Keratinocyte (primary cell): ENCODE data around the gene MBNL2. TPM values are rescaled to one million over a fixed set of nuclear protein-coding genes. Genes with fewer than 3 reads are reported as not detected.

Experiments used
- DNase-seq: peaks from one replicate; pipeline ENCODE4 v3.0.0-alpha.2; 2011; ENCODE audit warnings: low read depth, missing footprints, low spot score
- FAIRE-seq: peaks from 2 replicates; lab custom pipeline; 2011; peaks lifted over from hg19 to GRCh38; lab: Jason Lieb, UNC
- H2AFZ ChIP-seq: 2 replicates; pipeline ENCODE4 v1.6.0; 2012; ENCODE audit warnings: low read length, control low read depth, inconsistent platforms; ENCODE audit not compliant: control insufficient read depth
- H3K27ac ChIP-seq: 2 replicates; pipeline ENCODE4 v1.5.1; 2011; ENCODE audit warnings: low read length; ENCODE audit not compliant: control insufficient read depth, insufficient read depth
- H3K27me3 ChIP-seq: 3 replicates; pipeline ENCODE4 v1.6.0; 2011; ENCODE audit warnings: low read length; ENCODE audit not compliant: control insufficient read depth, insufficient read depth; ENCODE audit errors: extremely low read depth
- H3K36me3 ChIP-seq, 2 experiments: 2 replicates in 1 of 2; 3 replicates in 1 of 2; pipeline ENCODE4 v1.5.1; 2011; ENCODE audit warnings: low read length in 2 of 2, mild to moderate bottlenecking in 1 of 2; ENCODE audit not compliant: control insufficient read depth in 2 of 2, insufficient read depth in 2 of 2; ENCODE audit errors: extremely low read depth in 1 of 2
- H3K4me1 ChIP-seq: 3 replicates; pipeline ENCODE4 v1.5.1; 2011; ENCODE audit warnings: low read length; ENCODE audit not compliant: control insufficient read depth, insufficient read depth; ENCODE audit errors: extremely low read depth
- H3K4me2 ChIP-seq: 3 replicates; pipeline ENCODE4 v1.6.0; 2011; ENCODE audit warnings: low read depth, low read length; ENCODE audit not compliant: control insufficient read depth, insufficient read depth; ENCODE audit errors: extremely low read depth
- H3K4me3 ChIP-seq, 3 experiments: fragments of 200-600 bp in 1 of 3; sonication (generic) in 1 of 3; 2 replicates in 2 of 3; 3 replicates in 1 of 3; pipeline ENCODE4 v1.5.1; 2011 to 2016; ENCODE audit warnings: low read length in 3 of 3, mild to moderate bottlenecking in 3 of 3, control low read depth in 2 of 3, inconsistent platforms in 1 of 3, low read depth in 1 of 3, mixed read lengths in 1 of 3, mixed run types in 1 of 3, moderate library complexity in 1 of 3; ENCODE audit not compliant: control insufficient read depth in 2 of 3, insufficient read depth in 2 of 3; ENCODE audit errors: extremely low read depth in 1 of 3
- H3K79me2 ChIP-seq: 2 replicates; pipeline ENCODE4 v1.6.0; 2012; ENCODE audit warnings: low read length; ENCODE audit not compliant: control insufficient read depth, insufficient read depth
- H3K9ac ChIP-seq: 3 replicates; pipeline ENCODE4 v1.6.0; 2011; ENCODE audit warnings: low read length; ENCODE audit not compliant: control insufficient read depth, insufficient read depth; ENCODE audit errors: extremely low read depth
- H3K9me1 ChIP-seq: 3 replicates; pipeline ENCODE4 v1.6.0; 2011; ENCODE audit warnings: low read length; ENCODE audit not compliant: control insufficient read depth, insufficient read depth; ENCODE audit errors: extremely low read depth
- H3K9me3 ChIP-seq: 2 replicates; pipeline ENCODE4 v1.5.1; 2012; ENCODE audit warnings: low read depth, low read length; ENCODE audit not compliant: control insufficient read depth
- H4K20me1 ChIP-seq: 3 replicates; pipeline ENCODE4 v1.6.0; 2011; ENCODE audit warnings: low read length; ENCODE audit not compliant: control insufficient read depth, insufficient read depth; ENCODE audit errors: extremely low read depth
- EZH2 ChIP-seq: IDR thresholded peaks from one replicate; pipeline ENCODE4 v1.6.1; 2012; ENCODE audit warnings: inconsistent platforms, mild to moderate bottlenecking, low read length, moderate library complexity
- dilution Hi-C: fragments of 300-500 bp; cut with MboI; formaldehyde crosslinking; loops from one replicate; pipeline ENCODE4 v1.7.0; 2020; ENCODE audit warnings: low sequenced_read_pairs; ENCODE audit not compliant: extremely low pct_ligation_motif_present
- polyA plus RNA-seq, 5 experiments: library from polyadenylated mRNA; depleted of rRNA in 3 of 5; stranded (reverse) in 3 of 5; stranded (forward) in 1 of 5; unstranded in 1 of 5; fragments of >200 nt; gene quantifications; 1 replicate in 1 of 5; 2 replicates in 3 of 5; 3 replicates in 1 of 5; pipeline versions ENCODE4 v1.2.1 to v1.2.3, GENCODE V29; 2011 to 2012; ENCODE audit warnings: missing spikeins in 2 of 5, low read depth in 1 of 5, low replicate concordance in 1 of 5
- TF ChIP-seq, protein P1 (sequence below), 3 experiments: IDR thresholded peaks in 1 of 3; conservative IDR thresholded peaks in 1 of 3; optimal IDR thresholded peaks in 1 of 3; 2 replicates in 2 of 3; 3 replicates in 1 of 3; pipeline versions ENCODE3 to v1.5.1; 2011; ENCODE audit warnings: low read length in 3 of 3, mild to moderate bottlenecking in 3 of 3, moderate library complexity in 2 of 3, control low read depth in 1 of 3, inconsistent platforms in 1 of 3; ENCODE audit not compliant: insufficient read depth in 2 of 3; ENCODE audit errors: extremely low read depth in 1 of 3

MBNL2 gene
- polyA plus RNA-seq, 1 donor (not counting 4 experiments of a cell fraction or from before 2014, with no cell fraction given), result 28.4 TPM

DNA sequence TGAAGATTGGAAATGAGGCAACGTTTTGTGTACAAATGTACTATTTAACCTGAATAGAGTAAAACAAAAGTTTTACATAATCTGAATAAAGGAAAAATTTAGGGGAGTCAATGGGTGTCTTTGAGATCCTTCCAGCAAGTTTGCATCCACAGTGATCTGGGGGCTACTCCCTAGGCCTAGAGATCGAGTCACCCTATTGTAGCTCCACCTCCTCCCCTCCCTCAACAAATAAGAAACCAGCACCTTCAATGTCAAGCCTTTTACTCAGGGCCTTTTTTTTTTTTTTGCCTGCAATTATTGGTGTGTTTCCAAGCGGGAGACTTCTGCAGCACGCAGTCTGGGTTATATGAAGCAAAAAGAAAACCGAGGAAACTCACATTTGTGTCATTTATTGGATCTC is 195.6 kb downstream of the MBNL2 start:
- FAIRE-seq, result no peak
- H3K9me1 ChIP-seq, result no peaks in the 10 kb centered on the region
- no peak overlapping the region for H3K4me3 ChIP-seq
- no peaks in the 10 kb centered on the region for H3K9me3 ChIP-seq
- dilution Hi-C loops, result no loop called here
- H3K79me2 ChIP-seq, result no peaks in the 10 kb centered on the region
- no peak overlapping the region for H3K4me2 ChIP-seq
- H3K27ac ChIP-seq, result no peak overlapping the region
- no peaks in the 10 kb centered on the region for H4K20me1 ChIP-seq
- no peak overlapping the region for H3K9ac ChIP-seq
- TF ChIP-seq EZH2, result no peak
- TF ChIP-seq, protein P1, sequence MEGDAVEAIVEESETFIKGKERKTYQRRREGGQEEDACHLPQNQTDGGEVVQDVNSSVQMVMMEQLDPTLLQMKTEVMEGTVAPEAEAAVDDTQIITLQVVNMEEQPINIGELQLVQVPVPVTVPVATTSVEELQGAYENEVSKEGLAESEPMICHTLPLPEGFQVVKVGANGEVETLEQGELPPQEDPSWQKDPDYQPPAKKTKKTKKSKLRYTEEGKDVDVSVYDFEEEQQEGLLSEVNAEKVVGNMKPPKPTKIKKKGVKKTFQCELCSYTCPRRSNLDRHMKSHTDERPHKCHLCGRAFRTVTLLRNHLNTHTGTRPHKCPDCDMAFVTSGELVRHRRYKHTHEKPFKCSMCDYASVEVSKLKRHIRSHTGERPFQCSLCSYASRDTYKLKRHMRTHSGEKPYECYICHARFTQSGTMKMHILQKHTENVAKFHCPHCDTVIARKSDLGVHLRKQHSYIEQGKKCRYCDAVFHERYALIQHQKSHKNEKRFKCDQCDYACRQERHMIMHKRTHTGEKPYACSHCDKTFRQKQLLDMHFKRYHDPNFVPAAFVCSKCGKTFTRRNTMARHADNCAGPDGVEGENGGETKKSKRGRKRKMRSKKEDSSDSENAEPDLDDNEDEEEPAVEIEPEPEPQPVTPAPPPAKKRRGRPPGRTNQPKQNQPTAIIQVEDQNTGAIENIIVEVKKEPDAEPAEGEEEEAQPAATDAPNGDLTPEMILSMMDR (optimal IDR thresholded peaks at IDR 0.05 in 1 of 3, IDR thresholded peaks at IDR 0.05 in 1 of 3, conservative IDR thresholded peaks at IDR 0.05 in 1 of 3; ENCODE audit: extremely low read depth in 1 of 3, insufficient read depth in 2 of 3, low read length in 3 of 3), result no peak
- no peaks in the 10 kb centered on the region for H3K4me1 ChIP-seq
- H3K36me3 ChIP-seq, result no peaks in the 10 kb centered on the region
- DNase-seq, result no peak
- no peak overlapping the region for H2AFZ ChIP-seq
- no peaks in the 10 kb centered on the region for H3K27me3 ChIP-seq

DNA sequence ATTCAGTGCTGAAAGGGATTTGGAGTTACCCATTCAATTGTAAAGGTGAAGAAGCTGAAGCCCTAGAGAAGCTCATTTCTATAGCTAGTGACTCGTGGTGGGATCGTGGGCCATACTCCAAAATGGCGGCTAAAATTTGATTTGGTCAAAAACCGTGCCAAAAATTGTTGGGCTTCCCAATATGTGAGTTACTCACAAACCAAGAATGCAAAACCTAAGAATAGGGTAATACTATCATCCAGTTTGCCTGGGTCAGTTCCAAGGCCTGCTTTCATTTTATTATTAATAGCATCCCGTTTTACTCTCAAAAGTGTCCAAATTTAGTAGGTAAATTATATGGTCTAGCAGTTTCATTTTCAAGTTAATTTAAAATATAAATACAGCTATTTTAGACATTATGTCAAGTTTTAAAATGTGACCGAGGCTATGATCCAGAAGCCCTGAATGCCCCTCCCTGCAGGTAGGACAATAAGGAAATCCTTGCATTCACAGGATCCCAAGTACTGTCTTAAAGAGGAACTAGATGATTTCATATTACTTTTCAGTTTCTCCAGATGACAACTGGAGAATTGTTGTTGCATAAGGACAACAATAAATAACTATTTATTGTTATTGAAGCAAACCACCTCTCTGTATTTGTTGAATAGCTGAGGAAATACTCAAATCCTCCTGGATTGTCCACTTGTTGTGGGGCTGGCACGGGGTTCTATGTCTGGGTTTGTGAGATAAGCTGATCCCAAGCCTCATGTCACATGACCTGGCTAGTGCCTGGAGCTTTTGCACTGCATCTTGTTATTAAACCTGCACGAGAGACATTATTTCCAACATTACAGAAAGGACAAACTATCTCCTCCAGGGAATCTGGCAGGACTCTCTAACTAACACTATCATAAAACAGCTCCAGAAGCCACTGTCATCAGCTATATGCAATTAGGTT is 200.3 kb downstream of the MBNL2 start:
- no peak overlapping the region for H3K4me2 ChIP-seq
- H3K4me1 ChIP-seq, result no peaks in the 10 kb centered on the region
- DNase-seq (no peak), FAIRE-seq (no peak)
- no peaks in the 10 kb centered on the region for H3K9me1 ChIP-seq
- dilution Hi-C loops, result no loop called here
- H3K9me3 ChIP-seq, result no peaks in the 10 kb centered on the region
- H2AFZ ChIP-seq, result no peak overlapping the region
- no peaks in the 10 kb centered on the region for H4K20me1 ChIP-seq
- no peaks in the 10 kb centered on the region for H3K36me3 ChIP-seq
- H3K27me3 ChIP-seq, result no peaks in the 10 kb centered on the region
- H3K27ac ChIP-seq, result no peak overlapping the region
- H3K9ac ChIP-seq, result no peak overlapping the region
- no peak overlapping the region for H3K4me3 ChIP-seq
- no peak for TF ChIP-seq EZH2
- TF ChIP-seq, protein P1 (optimal IDR thresholded peaks at IDR 0.05 in 1 of 3, IDR thresholded peaks at IDR 0.05 in 1 of 3, conservative IDR thresholded peaks at IDR 0.05 in 1 of 3; ENCODE audit: extremely low read depth in 1 of 3, insufficient read depth in 2 of 3, low read length in 3 of 3), result no peak
- no peaks in the 10 kb centered on the region for H3K79me2 ChIP-seq
